ENCODE measurements around the gene PHF2. TPM values are rescaled to one million over a fixed set of nuclear protein-coding genes. Genes with fewer than 3 reads are reported as not detected.
A peak's percentile ranks its signal among the peaks of the same experiment; 100 is the strongest.

Gene PHF2
- total RNA-seq, 1 experiment from 2014 or later = 18.9 TPM

DNA sequence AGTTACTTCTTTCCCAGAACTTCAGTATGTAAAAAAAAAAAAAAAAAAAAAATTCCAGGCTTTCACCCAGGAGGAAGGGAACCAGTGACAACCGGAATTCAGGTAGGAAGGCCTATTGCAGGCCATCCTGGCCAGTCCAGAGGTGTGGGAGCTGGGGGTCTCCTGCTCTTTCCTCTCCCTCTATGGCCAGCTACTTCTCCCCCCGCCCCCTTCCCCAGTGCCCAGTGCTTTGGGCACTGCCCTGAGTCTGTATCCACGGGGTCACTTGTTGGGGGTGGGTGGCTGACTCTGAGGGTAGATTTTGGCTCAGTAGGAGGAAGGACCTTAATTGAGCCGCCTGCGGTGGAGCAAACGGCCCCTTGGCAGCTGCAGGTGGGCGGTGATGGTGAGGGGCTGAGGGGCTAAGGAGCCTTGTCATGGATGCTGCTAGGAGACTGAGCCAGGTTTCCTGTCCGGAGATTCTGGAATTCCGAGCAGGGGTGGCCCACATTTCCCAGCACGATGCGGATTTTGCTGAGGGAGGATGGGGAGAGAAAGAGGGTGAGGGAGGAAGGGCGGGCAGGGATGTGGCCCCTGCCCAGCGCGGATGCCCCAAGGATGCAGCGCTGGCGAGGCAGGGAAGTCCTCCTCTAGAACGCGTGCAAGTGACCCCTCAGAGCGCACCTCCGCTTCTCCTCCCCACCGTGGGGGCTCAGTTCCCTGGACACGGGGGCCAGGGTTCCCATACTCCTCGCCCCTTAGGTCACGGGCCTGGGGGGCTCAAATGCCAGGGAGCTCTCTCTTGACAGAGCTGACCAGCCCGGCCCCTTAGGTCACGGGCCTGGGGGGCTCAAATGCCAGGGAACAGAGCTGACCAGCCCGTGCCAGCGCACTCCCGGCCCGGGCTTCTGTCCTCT lies 1.2 kb upstream of the PHF2 start:
- no peak for DNase-seq (ENCODE audit: unreplicated experiment)
- Mint-ChIP-seq H3K9me3 (ENCODE audit: unreplicated experiment) (no peaks in the 10 kb centered on the region), H3K4me3 (ENCODE audit: unreplicated experiment) (peak overlapping the region; percentile 82), H3K27me3 (ENCODE audit: insufficient read depth, unreplicated experiment) (no peaks in the 10 kb centered on the region), H3K27ac (ENCODE audit: low read depth, unreplicated experiment) (peak overlapping the region; percentile 93), H3K36me3 (ENCODE audit: insufficient read depth, unreplicated experiment) (no peaks in the 10 kb centered on the region), H3K4me1 (ENCODE audit: insufficient read depth, unreplicated experiment) (peaks cover 12% of the 10 kb centered on the region)
- ChIA-PET CTCF (interaction anchor here (1.1 to 1.5 kb wide), 3 partner anchors 9 to 121 kb away, joined by 3 to 7 read pairs (median 4); no protein-coding TSS in a partner anchor), POLR2A (interaction anchor here (0.6 to 3.0 kb wide), 4 partner anchors 9 to 441 kb away, joined by 3 to 15 read pairs (median 5); partner anchors contain the start of gene NINJ1)
- TF ChIP-seq, protein P1, sequence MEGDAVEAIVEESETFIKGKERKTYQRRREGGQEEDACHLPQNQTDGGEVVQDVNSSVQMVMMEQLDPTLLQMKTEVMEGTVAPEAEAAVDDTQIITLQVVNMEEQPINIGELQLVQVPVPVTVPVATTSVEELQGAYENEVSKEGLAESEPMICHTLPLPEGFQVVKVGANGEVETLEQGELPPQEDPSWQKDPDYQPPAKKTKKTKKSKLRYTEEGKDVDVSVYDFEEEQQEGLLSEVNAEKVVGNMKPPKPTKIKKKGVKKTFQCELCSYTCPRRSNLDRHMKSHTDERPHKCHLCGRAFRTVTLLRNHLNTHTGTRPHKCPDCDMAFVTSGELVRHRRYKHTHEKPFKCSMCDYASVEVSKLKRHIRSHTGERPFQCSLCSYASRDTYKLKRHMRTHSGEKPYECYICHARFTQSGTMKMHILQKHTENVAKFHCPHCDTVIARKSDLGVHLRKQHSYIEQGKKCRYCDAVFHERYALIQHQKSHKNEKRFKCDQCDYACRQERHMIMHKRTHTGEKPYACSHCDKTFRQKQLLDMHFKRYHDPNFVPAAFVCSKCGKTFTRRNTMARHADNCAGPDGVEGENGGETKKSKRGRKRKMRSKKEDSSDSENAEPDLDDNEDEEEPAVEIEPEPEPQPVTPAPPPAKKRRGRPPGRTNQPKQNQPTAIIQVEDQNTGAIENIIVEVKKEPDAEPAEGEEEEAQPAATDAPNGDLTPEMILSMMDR (IDR thresholded peaks at IDR 0.05; ENCODE audit: unreplicated experiment) = no peak
- intact Hi-C loops (cut with micrococcal nuclease) = no loop called here
- no TSS peak for BruUV-seq (replicated peaks)

DNA sequence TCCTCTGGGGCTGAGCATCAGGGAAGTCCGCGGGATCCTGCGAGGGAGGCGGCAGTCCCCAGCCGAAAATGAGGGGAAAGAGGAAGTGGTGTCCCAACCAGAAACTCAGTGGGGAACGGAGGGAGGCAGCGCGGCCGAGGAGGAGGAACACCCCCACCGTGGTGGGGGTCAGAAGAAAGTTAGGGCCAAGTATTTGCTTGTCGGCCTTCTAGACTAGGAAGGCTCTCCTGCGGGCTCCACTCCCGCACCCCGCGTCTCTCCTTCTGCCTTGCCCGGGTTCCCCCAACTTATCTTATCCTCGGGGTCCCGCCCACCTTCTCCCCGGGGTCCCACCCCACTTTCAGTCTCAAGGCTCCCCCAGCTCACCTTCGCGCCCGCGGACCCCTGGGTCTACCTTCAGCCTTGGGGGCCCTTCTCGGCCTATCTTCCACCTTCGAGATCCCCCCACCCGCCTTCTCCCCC lies 557 bp upstream of the PHF2 start:
- CTCF ChIA-PET = interaction anchor here (1.5 kb wide), 1 partner anchor 9 kb away, joined by 7 read pairs; no protein-coding TSS in a partner anchor
- Mint-ChIP-seq H3K4me3 (ENCODE audit: unreplicated experiment) (peak overlapping the region; percentile 82), H3K4me1 (ENCODE audit: insufficient read depth, unreplicated experiment) (peaks cover 16% of the 10 kb centered on the region), H3K9me3 (ENCODE audit: unreplicated experiment) (no peaks in the 10 kb centered on the region), H3K36me3 (ENCODE audit: insufficient read depth, unreplicated experiment) (no peaks in the 10 kb centered on the region), H3K27ac (ENCODE audit: low read depth, unreplicated experiment) (peak overlapping the region; percentile 93), H3K27me3 (ENCODE audit: insufficient read depth, unreplicated experiment) (no peaks in the 10 kb centered on the region)
- TF ChIP-seq, protein P1 (IDR thresholded peaks at IDR 0.05; ENCODE audit: unreplicated experiment) = no peak
- intact Hi-C loops (cut with micrococcal nuclease) = no loop called here
- peak; percentile 27 for DNase-seq (ENCODE audit: unreplicated experiment)
- no TSS peak for BruUV-seq (replicated peaks)
- POLR2A ChIA-PET = interaction anchor here (0.6 to 3.0 kb wide), 3 partner anchors 9 to 442 kb away, joined by 3 to 15 read pairs (median 7); partner anchors contain the start of gene NINJ1

DNA sequence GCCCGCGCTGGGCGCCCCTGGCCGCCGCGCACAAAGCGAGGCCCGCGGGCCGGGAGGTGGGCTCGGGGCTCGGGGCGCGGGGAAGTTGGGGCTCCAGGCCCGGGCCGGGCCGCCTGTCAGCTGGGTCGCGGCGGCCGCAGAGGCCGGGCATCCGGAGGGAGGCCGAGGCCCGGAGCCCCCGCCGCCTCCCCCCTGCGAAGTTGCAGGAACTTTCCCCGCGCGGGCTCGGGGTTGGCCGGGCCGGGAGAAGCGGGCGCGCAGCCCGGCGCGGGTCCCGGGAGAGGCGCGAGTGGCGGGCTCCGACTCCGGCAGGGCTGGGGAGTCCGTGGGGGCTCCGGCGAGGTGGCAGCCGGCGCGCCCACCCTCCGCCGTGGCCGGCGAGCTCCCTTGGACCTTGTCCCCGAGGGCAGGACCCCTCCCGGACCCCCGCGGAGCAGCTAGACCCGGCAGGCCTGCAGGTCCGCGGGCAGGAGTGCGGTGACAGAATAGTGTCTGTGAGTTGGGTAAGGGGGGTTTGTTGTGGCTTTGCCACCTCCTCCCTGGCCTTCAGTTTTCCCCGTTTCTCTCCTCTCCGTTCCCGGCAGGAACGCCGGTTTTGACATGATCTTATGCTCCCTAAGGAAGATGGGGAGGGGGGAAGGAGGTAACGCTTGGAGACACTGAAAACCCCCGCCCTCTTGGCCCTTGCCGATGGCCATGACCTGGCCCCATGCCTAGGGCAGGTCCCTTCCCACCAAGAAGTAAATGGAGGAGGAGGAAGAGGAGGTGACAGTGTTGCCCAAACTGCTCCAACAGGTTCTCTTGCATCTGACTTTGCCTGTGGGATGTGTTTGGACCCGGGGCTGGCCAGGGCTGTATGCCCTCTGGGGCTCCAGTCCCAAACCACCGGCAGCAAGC lies 942 bp downstream of the PHF2 start:
- CTCF ChIA-PET = no interaction called here
- POLR2A ChIA-PET = interaction anchor here (0.7 to 3.0 kb wide), 4 partner anchors 11 to 470 kb away, joined by 3 to 15 read pairs (median 3); no protein-coding TSS in a partner anchor
- H3K36me3 Mint-ChIP-seq (ENCODE audit: insufficient read depth, unreplicated experiment) = no peaks in the 10 kb centered on the region
- H3K27me3 Mint-ChIP-seq (ENCODE audit: insufficient read depth, unreplicated experiment) = no peaks in the 10 kb centered on the region
- DNase-seq (ENCODE audit: unreplicated experiment) = no peak
- H3K27ac Mint-ChIP-seq (ENCODE audit: low read depth, unreplicated experiment) = peak overlapping the region; percentile 89
- TF ChIP-seq, protein P1 (IDR thresholded peaks at IDR 0.05; ENCODE audit: unreplicated experiment) = no peak
- intact Hi-C loops (cut with micrococcal nuclease) = no loop called here
- H3K9me3 Mint-ChIP-seq (ENCODE audit: unreplicated experiment) = no peaks in the 10 kb centered on the region
- peaks cover 20% of the 10 kb centered on the region for H3K4me1 Mint-ChIP-seq (ENCODE audit: insufficient read depth, unreplicated experiment)
- BruUV-seq (replicated peaks) = TSS peak; percentile 22
- peak overlapping the region; percentile 74 for H3K4me3 Mint-ChIP-seq (ENCODE audit: unreplicated experiment)

Measured in MCF 10A (cell line).